ENCODE data around the gene FRMD4A.
"Not testable (repeated sequence)": the region's sequence is repeated elsewhere in the genome, so short reads cannot be mapped to it uniquely, and the experiment has no call there.

Gene FRMD4A

GRCh38 chr10:13904064-13904463, 426.7 kb downstream of the FRMD4A start:
- H3K27me3 Mint-ChIP-seq (ENCODE audit: low read depth): no peaks in the 10 kb centered on the region
- TF ChIP-seq CTCF (IDR thresholded peaks at IDR 0.05; ENCODE audit: unreplicated experiment in 3 of 3): no peak
- peak overlapping the region in 1 of 3 experiments; percentile 4 for H3K4me3 Mint-ChIP-seq
- H3K9me3 Mint-ChIP-seq: no peaks in the 10 kb centered on the region
- peaks cover 16% of the 10 kb centered on the region for H3K36me3 Mint-ChIP-seq (ENCODE audit: low read depth)
- H3K27ac Mint-ChIP-seq: peak overlapping the region; percentile 2 to 84 (median 3)
- peaks cover 13% of the 10 kb centered on the region for H3K4me1 Mint-ChIP-seq

GRCh38 chr10:13902868-13903587, 427.7 kb downstream of the FRMD4A start:
- Mint-ChIP-seq H3K36me3 (ENCODE audit: low read depth) (peaks cover 16% of the 10 kb centered on the region), H3K27me3 (ENCODE audit: low read depth) (no peaks in the 10 kb centered on the region), H3K4me1 (peaks cover 13% of the 10 kb centered on the region), H3K27ac (no peak overlapping the region), H3K4me3 (no peak overlapping the region), H3K9me3 (no peaks in the 10 kb centered on the region)
- TF ChIP-seq CTCF (IDR thresholded peaks at IDR 0.05; ENCODE audit: unreplicated experiment in 3 of 3): no peak

GRCh38 chr10:13899941-13900340, 430.8 kb downstream of the FRMD4A start:
- H3K36me3 Mint-ChIP-seq (ENCODE audit: low read depth): peaks cover 25% of the 10 kb centered on the region
- TF ChIP-seq CTCF (IDR thresholded peaks at IDR 0.05; ENCODE audit: unreplicated experiment in 3 of 3): no peak

GRCh38 chr10:13896146-13896545, 434.6 kb downstream of the FRMD4A start:
- H3K9me3 Mint-ChIP-seq, H3K27ac Mint-ChIP-seq, H3K4me1 Mint-ChIP-seq, H3K4me3 Mint-ChIP-seq: not testable (repeated sequence)
- Mint-ChIP-seq H3K27me3 (ENCODE audit: low read depth) (peaks cover 10% of the 10 kb centered on the region), H3K36me3 (ENCODE audit: low read depth) (peaks cover 16% of the 10 kb centered on the region)

More at GRCh38 chr10:13899941-13900340, 430.8 kb downstream of the FRMD4A start:
- Mint-ChIP-seq H3K27ac (no peak overlapping the region), H3K9me3 (no peaks in the 10 kb centered on the region), H3K27me3 (ENCODE audit: low read depth) (no peaks in the 10 kb centered on the region), H3K4me3 (no peak overlapping the region), H3K4me1 (peaks cover 13% of the 10 kb centered on the region)

GRCh38 chr10:13894412-13895093, 436.2 kb downstream of the FRMD4A start:
- TF ChIP-seq CTCF (IDR thresholded peaks at IDR 0.05; ENCODE audit: unreplicated experiment in 3 of 3): no peak
- Mint-ChIP-seq H3K4me1 (peaks cover 20% of the 10 kb centered on the region), H3K27me3 (ENCODE audit: low read depth) (peaks cover 14% of the 10 kb centered on the region), H3K9me3 (no peaks in the 10 kb centered on the region), H3K4me3 (peak overlapping the region; percentile 11 to 88 (median 54)), H3K27ac (no peak overlapping the region), H3K36me3 (ENCODE audit: low read depth) (peaks cover 9% of the 10 kb centered on the region)

GRCh38 chr10:13893926-13894325, 436.8 kb downstream of the FRMD4A start:
- Mint-ChIP-seq H3K9me3 (no peaks in the 10 kb centered on the region), H3K27me3 (ENCODE audit: low read depth) (peaks cover 14% of the 10 kb centered on the region), H3K4me3 (peak overlapping the region; percentile 54 to 88 (median 57)), H3K36me3 (ENCODE audit: low read depth) (peaks cover 9% of the 10 kb centered on the region), H3K27ac (peak overlapping the region in 2 of 3 experiments; percentile 13 to 14), H3K4me1 (peaks cover 20% of the 10 kb centered on the region)
- no peak for TF ChIP-seq CTCF (IDR thresholded peaks at IDR 0.05; ENCODE audit: unreplicated experiment in 3 of 3)

Measured in nephron (organoid).